ENCODE results near the gene TCP11X2. TPM values are rescaled to one million over a fixed set of nuclear protein-coding genes. Genes with fewer than 3 reads are reported as not detected.
"Not testable (repeated sequence)": the region's sequence is repeated elsewhere in the genome, so short reads cannot be mapped to it uniquely, and the experiment has no call there.

The TCP11X2 gene
- total RNA-seq: not detected
- not detected for polyA plus RNA-seq
- long read RNA-seq, donor 1: 0 reads
- long read RNA-seq, donor 2: 0 reads

DNA sequence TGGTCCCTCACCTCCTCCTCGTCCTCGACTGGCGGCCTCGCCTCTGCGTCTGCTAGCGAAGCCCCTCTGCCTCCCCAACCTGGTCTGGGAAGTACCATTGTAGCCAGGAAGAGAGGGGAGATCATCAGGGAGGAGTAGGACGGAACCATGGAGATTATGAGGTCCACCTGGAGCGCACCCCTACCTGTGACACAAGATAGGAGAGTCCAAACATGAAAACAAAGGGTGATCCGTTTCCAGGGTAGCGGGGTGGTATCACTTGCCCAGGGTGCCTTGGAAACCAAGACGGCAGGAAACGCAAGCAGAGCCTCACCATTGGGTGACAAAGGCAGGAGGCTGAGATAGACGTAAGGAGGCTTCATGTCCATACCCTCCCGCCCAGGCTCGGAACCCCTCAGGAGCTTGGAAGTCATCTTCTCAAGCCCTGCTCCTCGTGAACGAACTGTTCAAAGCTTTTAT lies at the start of gene TCP11X2:
TSS of gene TCP11X2 (minus strand) at position 51 of the 459 bp plus-strand sequence.
- H3K36me3 ChIP-seq (ENCODE audit: insufficient read depth in 1 of 2, low read depth in 1 of 2); H3K27ac ChIP-seq; ATAC-seq; H3K27me3 ChIP-seq (ENCODE audit: insufficient read depth in 3 of 3, low read length in 2 of 3); H3K9me3 ChIP-seq; intact Hi-C loops (cut with DNase I); H3K4me3 ChIP-seq; DNase-seq; H3K4me1 ChIP-seq: not testable (repeated sequence)
- WGBS, 3 donors: 42 to 48% (median 47%) methylated on average over 6 to 7 of the region's 17 CpGs

DNA sequence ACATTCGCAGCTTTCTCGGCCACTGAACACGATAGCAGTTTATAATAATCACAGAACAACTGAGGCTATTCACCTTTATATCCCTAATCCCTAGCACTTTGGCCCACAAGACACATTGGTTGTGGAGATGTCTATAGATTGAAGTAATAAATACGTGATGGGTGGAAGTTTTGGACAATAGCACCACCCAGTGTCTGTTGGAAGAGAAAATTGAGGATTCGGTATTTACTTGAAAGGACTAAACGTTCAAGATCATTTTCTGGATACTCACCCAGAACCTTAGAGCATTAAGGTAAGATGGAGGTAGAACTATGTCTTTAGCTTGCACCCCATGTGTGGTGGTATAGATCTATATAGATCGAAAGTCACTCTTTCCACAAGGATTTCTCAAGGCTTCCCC lies 45.7 kb upstream of the TCP11X2 start:
- 38 to 43% (median 41%) methylated on average over 7 of the region's 7 CpGs for WGBS, 3 donors
- no peaks in the 10 kb centered on the region for H3K9me3 ChIP-seq
- no peak overlapping the region for H3K4me3 ChIP-seq
- no peak overlapping the region for H3K27ac ChIP-seq
- no peak for DNase-seq
- H3K4me1 ChIP-seq: no peaks in the 10 kb centered on the region
- ATAC-seq: no peak
- H3K36me3 ChIP-seq (ENCODE audit: insufficient read depth in 1 of 2, low read depth in 1 of 2): no peaks in the 10 kb centered on the region
- H3K27me3 ChIP-seq (ENCODE audit: insufficient read depth in 3 of 3, low read length in 2 of 3): peaks cover 0 to 42% (median 4%) of the 10 kb centered on the region in 3 donors
- TF ChIP-seq, protein P1, sequence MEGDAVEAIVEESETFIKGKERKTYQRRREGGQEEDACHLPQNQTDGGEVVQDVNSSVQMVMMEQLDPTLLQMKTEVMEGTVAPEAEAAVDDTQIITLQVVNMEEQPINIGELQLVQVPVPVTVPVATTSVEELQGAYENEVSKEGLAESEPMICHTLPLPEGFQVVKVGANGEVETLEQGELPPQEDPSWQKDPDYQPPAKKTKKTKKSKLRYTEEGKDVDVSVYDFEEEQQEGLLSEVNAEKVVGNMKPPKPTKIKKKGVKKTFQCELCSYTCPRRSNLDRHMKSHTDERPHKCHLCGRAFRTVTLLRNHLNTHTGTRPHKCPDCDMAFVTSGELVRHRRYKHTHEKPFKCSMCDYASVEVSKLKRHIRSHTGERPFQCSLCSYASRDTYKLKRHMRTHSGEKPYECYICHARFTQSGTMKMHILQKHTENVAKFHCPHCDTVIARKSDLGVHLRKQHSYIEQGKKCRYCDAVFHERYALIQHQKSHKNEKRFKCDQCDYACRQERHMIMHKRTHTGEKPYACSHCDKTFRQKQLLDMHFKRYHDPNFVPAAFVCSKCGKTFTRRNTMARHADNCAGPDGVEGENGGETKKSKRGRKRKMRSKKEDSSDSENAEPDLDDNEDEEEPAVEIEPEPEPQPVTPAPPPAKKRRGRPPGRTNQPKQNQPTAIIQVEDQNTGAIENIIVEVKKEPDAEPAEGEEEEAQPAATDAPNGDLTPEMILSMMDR (IDR thresholded peaks at IDR 0.05): no peak
- intact Hi-C loops (cut with DNase I): no loop called here

DNA sequence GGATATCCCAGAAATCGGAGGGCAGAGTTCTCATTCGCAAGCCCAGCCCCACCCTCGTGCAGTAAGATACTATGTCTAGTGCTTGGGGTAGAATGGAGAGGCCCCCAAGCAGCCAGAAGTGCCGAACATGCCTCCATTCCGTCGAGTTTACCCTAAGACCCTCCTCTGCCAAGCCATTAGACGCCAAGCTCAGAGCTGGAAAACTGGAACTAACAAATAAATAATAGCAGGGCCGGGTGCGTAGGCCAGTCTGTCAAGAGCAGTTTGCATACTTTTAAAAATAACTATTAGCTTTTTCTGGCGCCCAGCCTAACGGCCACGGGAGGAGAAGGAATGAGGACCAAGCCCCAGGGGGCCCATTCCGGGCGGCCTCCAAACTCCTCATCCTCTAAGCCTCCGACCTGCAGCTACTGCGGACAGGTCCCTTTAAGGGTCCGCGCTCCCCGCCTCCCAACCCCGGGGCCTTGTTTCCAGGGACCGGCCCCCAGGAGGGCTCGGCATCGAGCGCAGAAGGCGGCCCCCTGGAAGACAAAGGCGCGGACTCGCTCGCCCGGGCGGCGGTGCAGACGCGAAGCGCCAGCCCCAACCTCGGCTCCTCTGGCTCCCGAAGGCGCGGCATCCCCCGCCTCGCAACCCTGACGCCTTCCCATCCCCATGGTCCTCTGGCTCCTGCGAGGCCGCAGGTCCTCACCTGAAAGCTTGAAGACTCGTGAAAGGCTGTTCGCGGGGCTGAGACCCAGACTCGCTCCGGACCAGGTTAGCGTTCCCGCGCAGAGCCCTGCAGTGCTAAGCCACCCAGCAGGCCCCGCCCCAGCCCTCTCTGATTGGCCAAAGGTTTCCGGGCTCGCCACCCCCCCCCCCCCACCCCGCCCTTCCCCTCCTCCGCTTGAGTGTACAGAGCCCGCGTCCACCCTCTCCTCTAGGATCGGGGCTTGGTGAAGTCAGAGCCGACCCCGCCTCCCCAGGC lies 44.6 kb upstream of the TCP11X2 start, which contains the start of gene TMSB15A:
TSS of gene TMSB15A (minus strand) at position 765 of the 967 bp plus-strand sequence.
- peak; percentile 68 to 77 for DNase-seq
- 1 to 26% (median 1%) methylated on average over 26 to 61 of the region's 62 CpGs for WGBS, 3 donors
- Histone ChIP-seq H3K27ac (no peak within 1 kb of the TSS), H3K4me3 (peak within 1 kb of the TSS; percentile 56), H3K4me1 (no peaks in the 10 kb centered on the region), H3K36me3 (ENCODE audit: insufficient read depth in 1 of 2, low read depth in 1 of 2) (no peaks in the 10 kb centered on the region), H3K27me3 (ENCODE audit: insufficient read depth in 3 of 3, low read length in 2 of 3) (peaks cover 0 to 42% (median 4%) of the 10 kb centered on the region in 3 donors), H3K9me3 (no peaks in the 10 kb centered on the region)
- intact Hi-C loops (cut with DNase I): no loop called here
- peak; percentile 39 to 85 (median 76) for ATAC-seq
- TF ChIP-seq, protein P1 (IDR thresholded peaks at IDR 0.05): no peak

DNA sequence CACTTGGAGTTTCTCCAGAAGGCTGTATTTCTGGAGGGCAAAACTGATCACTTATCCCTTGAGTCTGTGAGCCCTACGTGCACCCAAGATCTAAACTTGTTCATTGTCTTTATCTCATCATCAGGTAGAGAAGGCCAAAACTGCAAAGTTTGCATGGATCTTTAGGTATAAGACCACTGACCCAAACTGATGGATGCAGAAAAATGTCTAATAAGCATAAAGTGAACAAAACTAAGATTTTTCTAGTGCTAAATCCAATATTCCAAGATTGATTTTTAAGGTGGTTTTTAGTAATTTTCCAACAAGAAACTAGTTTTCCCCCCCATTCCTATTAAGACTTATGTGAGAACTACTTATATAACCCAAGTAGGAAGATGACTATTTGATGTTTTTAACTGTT lies 42.9 kb upstream of the TCP11X2 start:
- intact Hi-C loops (cut with DNase I): no loop called here
- ATAC-seq: no peak
- 80 to 100% (median 100%) methylated on average over 1 of the region's 1 CpG for WGBS, 3 donors

More for the DNA sequence above, 42.9 kb upstream of the TCP11X2 start:
- Histone ChIP-seq H3K4me1 (no peaks in the 10 kb centered on the region), H3K27ac (no peak overlapping the region), H3K4me3 (no peak overlapping the region), H3K27me3 (ENCODE audit: insufficient read depth in 3 of 3, low read length in 2 of 3) (peaks cover 0 to 34% (median 4%) of the 10 kb centered on the region in 3 donors), H3K36me3 (ENCODE audit: insufficient read depth in 1 of 2, low read depth in 1 of 2) (no peaks in the 10 kb centered on the region), H3K9me3 (no peaks in the 10 kb centered on the region)
- no peak for DNase-seq
- TF ChIP-seq, protein P1 (IDR thresholded peaks at IDR 0.05): no peak
